Erythroblast (primary cell): Measurements from ENCODE around the gene GRIP2.

Experiments used
- DNase-seq, 2 experiments: peaks; one replicate each; lab custom pipeline; 2025; lab: John Stamatoyannopoulos, UW
- GATA1 ChIP-seq: IDR thresholded peaks from 2 replicates; pipeline ENCODE4 v1.6.1; 2011; ENCODE audit warnings: low read depth, mild to moderate bottlenecking, control low read depth, low read length, moderate library complexity
- POLR2A ChIP-seq: IDR thresholded peaks from 2 replicates; pipeline ENCODE4 v1.6.1; 2011; ENCODE audit warnings: mild to moderate bottlenecking, low read length

Gene GRIP2

GRCh38 chr3:14480207-14481017 lies 59.7 kb downstream of the GRIP2 start:
- no peak for DNase-seq
- no peak for TF ChIP-seq GATA1
- no peak for TF ChIP-seq POLR2A

- TF ChIP-seq POLR2A (no peak), GATA1 (no peak)
- no peak for DNase-seq
These were observed 60.6 kb downstream of the GRIP2 start for GRCh38 chr3:14479591-14479990.

GRCh38 chr3:14478956-14479550 lies 61.1 kb downstream of the GRIP2 start:
- DNase-seq, result no peak
- TF ChIP-seq GATA1, result no peak
- no peak for TF ChIP-seq POLR2A

GRCh38 chr3:14477311-14477935 lies 62.7 kb downstream of the GRIP2 start:
- DNase-seq, result no peak
- TF ChIP-seq GATA1 (no peak), POLR2A (no peak)

- DNase-seq, result no peak
These were observed 63.4 kb downstream of the GRIP2 start for GRCh38 chr3:14476583-14477265.

GRCh38 chr3:14475621-14476020 lies 64.5 kb downstream of the GRIP2 start:
- TF ChIP-seq POLR2A (no peak), GATA1 (no peak)
- DNase-seq, result no peak

More at GRCh38 chr3:14476583-14477265, 63.4 kb downstream of the GRIP2 start:
- TF ChIP-seq GATA1 (no peak), POLR2A (no peak)

- TF ChIP-seq POLR2A, result no peak
- no peak for TF ChIP-seq GATA1
- no peak for DNase-seq
These were observed 65.6 kb downstream of the GRIP2 start for GRCh38 chr3:14474363-14475081.

GRCh38 chr3:14473411-14473891 lies 66.7 kb downstream of the GRIP2 start:
- TF ChIP-seq POLR2A, result no peak
- no peak for TF ChIP-seq GATA1
- DNase-seq, result no peak

GRCh38 chr3:14472471-14473351 lies 67.4 kb downstream of the GRIP2 start:
- TF ChIP-seq POLR2A, result no peak
- no peak for TF ChIP-seq GATA1
- DNase-seq, result no peak

- TF ChIP-seq GATA1 (no peak), POLR2A (no peak)
- no peak for DNase-seq
These were observed 68.5 kb downstream of the GRIP2 start for GRCh38 chr3:14471690-14472089.

GRCh38 chr3:14471016-14471415 lies 69.1 kb downstream of the GRIP2 start:
- no peak for DNase-seq
- TF ChIP-seq POLR2A (no peak), GATA1 (no peak)

- TF ChIP-seq POLR2A, result no peak
- no peak for TF ChIP-seq GATA1
- DNase-seq, result no peak
These were observed 69.7 kb downstream of the GRIP2 start for GRCh38 chr3:14470461-14470860.
